Liver (tissue), 9 donors: ENCODE data around the gene C3orf18. TPM values are rescaled to one million over a fixed set of nuclear protein-coding genes. Genes with fewer than 3 reads are reported as not detected.

Experiments
- DNase-seq: peaks from one replicate; pipeline ENCODE4 v3.0.0-alpha.2; 2017; ENCODE audit warnings: low spot score
- H3K27ac ChIP-seq, 2 donors: one replicate each; pipeline ENCODE4 v1.7.0; 2013; ENCODE audit warnings: inconsistent platforms in 2 of 2, low read length in 2 of 2, control low read depth in 1 of 2, low read depth in 1 of 2, mild to moderate bottlenecking in 1 of 2
- H3K27me3 ChIP-seq, 4 donors: one replicate each; pipeline versions ENCODE4 v1.6.1 to v1.7.0; 2013; ENCODE audit warnings: low read length in 3 of 4, inconsistent platforms in 1 of 4, mild to moderate bottlenecking in 1 of 4, moderate library complexity in 1 of 4; ENCODE audit not compliant: control insufficient read depth in 4 of 4, insufficient read depth in 4 of 4
- H3K36me3 ChIP-seq, 4 donors: one replicate each; pipeline versions ENCODE4 v1.6.1 to v1.7.0; 2013; ENCODE audit warnings: low read length in 3 of 4, mild to moderate bottlenecking in 3 of 4, low read depth in 1 of 4, moderate library complexity in 1 of 4; ENCODE audit not compliant: control insufficient read depth in 4 of 4, insufficient read depth in 3 of 4
- H3K4me1 ChIP-seq, 4 donors: one replicate each; pipeline versions ENCODE4 v1.6.1 to v1.7.0; 2013; ENCODE audit warnings: low read length in 3 of 4, mild to moderate bottlenecking in 3 of 4, moderate library complexity in 1 of 4; ENCODE audit not compliant: control insufficient read depth in 4 of 4, insufficient read depth in 4 of 4
- H3K4me3 ChIP-seq, 3 donors: one replicate each; pipeline versions ENCODE4 v1.6.1 to v1.7.0; 2013; ENCODE audit warnings: low read length in 3 of 3, control low read depth in 1 of 3, low read depth in 1 of 3, mild to moderate bottlenecking in 1 of 3
- H3K9ac ChIP-seq, 2 donors: one replicate each; pipeline ENCODE4 v1.7.0; 2013; ENCODE audit warnings: low read length in 2 of 2, mild to moderate bottlenecking in 2 of 2, moderate library complexity in 2 of 2, control low read depth in 1 of 2, low read depth in 1 of 2
- H3K9me3 ChIP-seq, 4 donors: one replicate each; pipeline versions ENCODE4 v1.6.1 to v1.7.0; 2013; ENCODE audit warnings: low read length in 3 of 4; ENCODE audit not compliant: control insufficient read depth in 4 of 4
- CTCF ChIP-seq: fragments of 150-350 bp; IDR thresholded peaks from 2 replicates; pipeline ENCODE4 v1.5.1; 2017; ENCODE audit warnings: improper control_type of control experiment, low read depth, low read length; ENCODE audit not compliant: missing input control
- EGR1 ChIP-seq, 2 donors: IDR thresholded peaks; 2 replicates each; pipeline ENCODE4 v1.6.1; 2016 to 2018; ENCODE audit warnings: antibody characterized with exemption in 2 of 2, low read depth in 2 of 2
- FOXA2 ChIP-seq: IDR thresholded peaks from 2 replicates; pipeline ENCODE4 v1.6.1; 2016; ENCODE audit warnings: antibody characterized with exemption
- GABPA ChIP-seq, 2 donors: IDR thresholded peaks in 1 of 2; conservative IDR thresholded peaks in 1 of 2; 2 replicates each; pipeline ENCODE4 v1.6.1; 2016; ENCODE audit warnings: antibody characterized with exemption in 2 of 2, mild to moderate bottlenecking in 1 of 2, moderate library complexity in 1 of 2
- HNF4A ChIP-seq, 2 donors: conservative IDR thresholded peaks; 2 replicates each; pipeline ENCODE4 v1.6.1; 2016; ENCODE audit warnings: antibody characterized with exemption in 2 of 2, mild to moderate bottlenecking in 2 of 2
- HNF4G ChIP-seq: IDR thresholded peaks from 2 replicates; pipeline ENCODE4 v1.6.1; 2016; ENCODE audit warnings: antibody characterized with exemption
- JUND ChIP-seq, 2 donors: IDR thresholded peaks; 2 replicates each; pipeline ENCODE4 v1.6.1; 2016; ENCODE audit warnings: antibody characterized with exemption in 2 of 2
- RAD21 ChIP-seq, 2 donors: IDR thresholded peaks; 2 replicates each; pipeline ENCODE4 v1.6.1; 2016; ENCODE audit warnings: antibody characterized with exemption in 2 of 2, mild to moderate bottlenecking in 2 of 2
- REST ChIP-seq: IDR thresholded peaks from 2 replicates; pipeline ENCODE4 v1.6.1; 2016; ENCODE audit warnings: antibody characterized with exemption, mild to moderate bottlenecking
- RXRA ChIP-seq, 2 donors: IDR thresholded peaks; 2 replicates each; pipeline ENCODE4 v1.6.1; 2017 to 2018; ENCODE audit warnings: antibody characterized with exemption in 2 of 2, mild to moderate bottlenecking in 1 of 2
- SP1 ChIP-seq: IDR thresholded peaks from 2 replicates; pipeline ENCODE4 v1.6.1; 2018; ENCODE audit warnings: antibody characterized with exemption, mild to moderate bottlenecking
- TAF1 ChIP-seq: conservative IDR thresholded peaks from 2 replicates; pipeline ENCODE4 v1.6.1; 2016; ENCODE audit warnings: antibody characterized with exemption, mild to moderate bottlenecking
- YY1 ChIP-seq: IDR thresholded peaks from 2 replicates; pipeline ENCODE4 v1.6.1; 2016; ENCODE audit warnings: antibody characterized with exemption, mild to moderate bottlenecking
- WGBS: extraction: QIAGEN DNeasy Blood & Tissue Kit; methylation state at CpG from one replicate; pipeline ENCODE4 v1.1.7; 2013; 5-methylcytosine and 5-hydroxymethylcytosine counted together
- polyA plus RNA-seq, 2 donors: library from polyadenylated mRNA; stranded (reverse) in 1 of 2; unstranded in 1 of 2; fragments of 200-250 nt in 1 of 2; fragments of >200 nt in 1 of 2; fragmentation: Nextera tagmentation in 1 of 2; extraction: Ambion mirVana in 1 of 2; gene quantifications; one replicate each; pipeline versions ENCODE4 v1.2.1 to v1.2.3, GENCODE V29; 2013 to 2015
- total RNA-seq, 2 donors: library from RNA; depleted of rRNA; stranded (reverse); fragments of >200 nt; gene quantifications; one replicate each; pipeline ENCODE4 v1.2.3, GENCODE V29; 2014
- TF ChIP-seq, protein P1 (sequence below): IDR thresholded peaks from 2 replicates; pipeline ENCODE4 v1.6.1; 2016; ENCODE audit warnings: antibody characterized with exemption
- TF ChIP-seq, protein P2 (sequence below): IDR thresholded peaks from 2 replicates; pipeline ENCODE4 v1.6.1; 2016; ENCODE audit warnings: antibody characterized with exemption
- TF ChIP-seq, protein P3 (sequence below): IDR thresholded peaks from 2 replicates; pipeline ENCODE4 v1.6.1; 2016; ENCODE audit warnings: antibody characterized with exemption
- donor health status: healthy.
- donor health status: healthy.
- donor health status: healthy.
- donor health status: healthy.
- donor health status: healthy.

Gene C3orf18
- total and polyA plus RNA-seq, 4 donors = 0.54 to 2.7 (median 1.5) TPM

- Histone ChIP-seq H3K27me3 (no peaks in the 10 kb centered on the region), H3K36me3 (peaks cover 9 to 24% (median 15%) of the 10 kb centered on the region in 4 donors), H3K27ac (peak overlapping the region; percentile 85 to 86), H3K9ac (peak overlapping the region; percentile 61 to 76), H3K4me3 (peak overlapping the region; percentile 73 to 91 (median 88)), H3K4me1 (peaks cover 11 to 77% (median 51%) of the 10 kb centered on the region in 4 donors), H3K9me3 (no peaks in the 10 kb centered on the region)
- 5% methylated on average over 10 of the region's 10 CpGs for WGBS
- no peak for DNase-seq
- no peak for TF ChIP-seq SP1
- TF ChIP-seq HNF4G = no peak
- no peak for TF ChIP-seq EGR1 (IDR thresholded peaks at IDR 0.05; ENCODE audit: low read depth in 2 of 2)
- TF ChIP-seq RAD21 (IDR thresholded peaks at IDR 0.05) = no peak
- no peak for TF ChIP-seq YY1
These were observed 43.5 kb upstream of the C3orf18 start for GRCh38 chr3:50610992-50611463.

DNA sequence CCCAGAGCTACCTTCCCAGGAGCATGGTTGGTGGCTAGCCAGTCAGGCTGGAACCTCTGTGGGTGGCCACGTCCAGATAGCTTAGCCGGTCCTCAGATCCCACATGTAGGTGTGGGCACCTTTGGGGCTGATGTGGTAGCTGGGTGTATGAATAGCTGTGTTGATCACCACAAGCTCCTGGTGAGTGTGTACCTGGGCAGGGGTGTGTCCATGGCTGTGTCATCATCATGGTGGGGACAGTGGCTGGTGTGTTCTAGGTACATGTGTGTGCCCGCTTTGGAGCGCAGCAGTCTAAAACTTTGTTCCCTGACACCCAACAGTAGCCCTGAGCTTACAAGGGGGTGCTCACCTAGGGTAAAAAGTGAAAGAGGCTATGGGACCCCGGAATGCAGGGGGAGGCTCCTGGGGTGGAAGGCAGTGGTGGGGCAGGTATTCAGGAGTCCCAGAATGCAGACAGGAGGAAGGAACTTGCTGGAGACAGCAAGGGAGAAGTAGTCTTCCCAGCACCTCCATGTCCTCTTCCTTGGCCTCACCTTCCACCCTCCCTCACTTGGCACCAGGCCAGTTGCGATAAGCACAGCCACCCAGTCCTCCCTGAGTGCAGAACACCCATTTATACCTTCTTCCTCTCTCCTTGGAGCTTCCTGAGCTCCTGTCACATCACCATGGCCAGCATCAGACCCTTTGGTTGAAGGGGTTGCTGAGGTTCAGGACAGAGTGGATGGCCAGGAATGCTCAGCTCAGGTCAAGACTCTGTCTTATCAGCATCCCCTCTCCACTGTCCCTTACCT is 42.8 kb upstream of the C3orf18 start:
- peak; percentile 82 for DNase-seq
- Histone ChIP-seq H3K9me3 (no peaks in the 10 kb centered on the region), H3K4me1 (peaks cover 14 to 77% (median 54%) of the 10 kb centered on the region in 4 donors), H3K4me3 (peak overlapping the region; percentile 73 to 91 (median 88)), H3K27ac (peak overlapping the region; percentile 85 to 86), H3K27me3 (no peaks in the 10 kb centered on the region), H3K9ac (peak overlapping the region; percentile 61 to 76), H3K36me3 (peaks cover 9 to 24% (median 15%) of the 10 kb centered on the region in 4 donors)
- 48% methylated on average over 6 of the region's 6 CpGs for WGBS
- TF ChIP-seq FOXA2 (no peak), TAF1 (no peak), GABPA (IDR thresholded peaks at IDR 0.05 in 1 of 2, conservative IDR thresholded peaks at IDR 0.05 in 1 of 2) (no peak), RXRA (IDR thresholded peaks at IDR 0.05) (no peak)
- TF ChIP-seq, protein P1, sequence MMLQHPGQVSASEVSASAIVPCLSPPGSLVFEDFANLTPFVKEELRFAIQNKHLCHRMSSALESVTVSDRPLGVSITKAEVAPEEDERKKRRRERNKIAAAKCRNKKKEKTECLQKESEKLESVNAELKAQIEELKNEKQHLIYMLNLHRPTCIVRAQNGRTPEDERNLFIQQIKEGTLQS = peak; percentile 47

- no peaks in the 10 kb centered on the region for H3K9me3 ChIP-seq
- H3K9ac ChIP-seq = peak overlapping the region in 1 of 2 donors; percentile 48
- no peak for DNase-seq
- peaks cover 14 to 78% (median 59%) of the 10 kb centered on the region in 4 donors for H3K4me1 ChIP-seq
- H3K27ac ChIP-seq = peak overlapping the region; percentile 2 to 5
- no peaks in the 10 kb centered on the region for H3K27me3 ChIP-seq
- peaks cover 9 to 24% (median 15%) of the 10 kb centered on the region in 4 donors for H3K36me3 ChIP-seq
- 66% methylated on average over 3 of the region's 3 CpGs for WGBS
- TF ChIP-seq HNF4A (conservative IDR thresholded peaks at IDR 0.05) = no peak
- no peak for TF ChIP-seq SP1
- TF ChIP-seq REST = no peak
- TF ChIP-seq, protein P2, sequence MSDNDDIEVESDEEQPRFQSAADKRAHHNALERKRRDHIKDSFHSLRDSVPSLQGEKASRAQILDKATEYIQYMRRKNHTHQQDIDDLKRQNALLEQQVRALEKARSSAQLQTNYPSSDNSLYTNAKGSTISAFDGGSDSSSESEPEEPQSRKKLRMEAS = no peak
- TF ChIP-seq, protein P3, sequence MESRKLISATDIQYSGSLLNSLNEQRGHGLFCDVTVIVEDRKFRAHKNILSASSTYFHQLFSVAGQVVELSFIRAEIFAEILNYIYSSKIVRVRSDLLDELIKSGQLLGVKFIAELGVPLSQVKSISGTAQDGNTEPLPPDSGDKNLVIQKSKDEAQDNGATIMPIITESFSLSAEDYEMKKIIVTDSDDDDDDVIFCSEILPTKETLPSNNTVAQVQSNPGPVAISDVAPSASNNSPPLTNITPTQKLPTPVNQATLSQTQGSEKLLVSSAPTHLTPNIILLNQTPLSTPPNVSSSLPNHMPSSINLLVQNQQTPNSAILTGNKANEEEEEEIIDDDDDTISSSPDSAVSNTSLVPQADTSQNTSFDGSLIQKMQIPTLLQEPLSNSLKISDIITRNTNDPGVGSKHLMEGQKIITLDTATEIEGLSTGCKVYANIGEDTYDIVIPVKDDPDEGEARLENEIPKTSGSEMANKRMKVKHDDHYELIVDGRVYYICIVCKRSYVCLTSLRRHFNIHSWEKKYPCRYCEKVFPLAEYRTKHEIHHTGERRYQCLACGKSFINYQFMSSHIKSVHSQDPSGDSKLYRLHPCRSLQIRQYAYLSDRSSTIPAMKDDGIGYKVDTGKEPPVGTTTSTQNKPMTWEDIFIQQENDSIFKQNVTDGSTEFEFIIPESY = no peak
- no peak for TF ChIP-seq YY1
- TF ChIP-seq EGR1 (IDR thresholded peaks at IDR 0.05; ENCODE audit: low read depth in 2 of 2) = no peak
- TF ChIP-seq GABPA (IDR thresholded peaks at IDR 0.05 in 1 of 2, conservative IDR thresholded peaks at IDR 0.05 in 1 of 2) = no peak
- no peak for TF ChIP-seq JUND (IDR thresholded peaks at IDR 0.05)
- TF ChIP-seq RAD21 (IDR thresholded peaks at IDR 0.05) = no peak
- TF ChIP-seq CTCF = no peak
- H3K4me3 ChIP-seq = peak overlapping the region; percentile 73 to 91 (median 88)
These were observed 42.2 kb upstream of the C3orf18 start for GRCh38 chr3:50609763-50610085.
